GM12874 (cell line): ENCODE measurements around the gene TRIO.

Source experiments
- TF ChIP-seq, protein P1 (sequence below): IDR thresholded peaks from 2 replicates; pipeline ENCODE4 v1.5.1; 2011; ENCODE audit warnings: low read depth, mild to moderate bottlenecking, control low read depth, low read length, moderate library complexity; ENCODE audit not compliant: insufficient read depth

The TRIO gene

DNA sequence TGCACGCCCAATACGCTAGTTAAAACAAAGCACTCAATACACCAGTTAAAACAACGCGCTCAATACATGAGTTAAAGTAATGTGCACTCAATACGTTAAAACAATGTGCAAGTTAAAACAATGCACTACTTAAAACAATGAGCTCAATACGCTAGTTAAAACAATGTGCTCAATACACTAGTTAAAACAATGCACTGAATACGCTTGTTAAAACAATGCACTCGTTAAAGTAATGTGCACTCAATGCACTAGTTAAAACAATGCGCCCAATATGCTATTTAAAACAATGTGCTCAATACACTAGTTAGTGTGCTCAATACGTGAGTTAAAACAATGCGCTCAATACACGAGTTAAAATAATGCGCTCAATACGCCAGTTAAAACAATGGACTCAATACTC lies 185.0 kb downstream of the TRIO start:
- TF ChIP-seq, protein P1, sequence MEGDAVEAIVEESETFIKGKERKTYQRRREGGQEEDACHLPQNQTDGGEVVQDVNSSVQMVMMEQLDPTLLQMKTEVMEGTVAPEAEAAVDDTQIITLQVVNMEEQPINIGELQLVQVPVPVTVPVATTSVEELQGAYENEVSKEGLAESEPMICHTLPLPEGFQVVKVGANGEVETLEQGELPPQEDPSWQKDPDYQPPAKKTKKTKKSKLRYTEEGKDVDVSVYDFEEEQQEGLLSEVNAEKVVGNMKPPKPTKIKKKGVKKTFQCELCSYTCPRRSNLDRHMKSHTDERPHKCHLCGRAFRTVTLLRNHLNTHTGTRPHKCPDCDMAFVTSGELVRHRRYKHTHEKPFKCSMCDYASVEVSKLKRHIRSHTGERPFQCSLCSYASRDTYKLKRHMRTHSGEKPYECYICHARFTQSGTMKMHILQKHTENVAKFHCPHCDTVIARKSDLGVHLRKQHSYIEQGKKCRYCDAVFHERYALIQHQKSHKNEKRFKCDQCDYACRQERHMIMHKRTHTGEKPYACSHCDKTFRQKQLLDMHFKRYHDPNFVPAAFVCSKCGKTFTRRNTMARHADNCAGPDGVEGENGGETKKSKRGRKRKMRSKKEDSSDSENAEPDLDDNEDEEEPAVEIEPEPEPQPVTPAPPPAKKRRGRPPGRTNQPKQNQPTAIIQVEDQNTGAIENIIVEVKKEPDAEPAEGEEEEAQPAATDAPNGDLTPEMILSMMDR: no peak

DNA sequence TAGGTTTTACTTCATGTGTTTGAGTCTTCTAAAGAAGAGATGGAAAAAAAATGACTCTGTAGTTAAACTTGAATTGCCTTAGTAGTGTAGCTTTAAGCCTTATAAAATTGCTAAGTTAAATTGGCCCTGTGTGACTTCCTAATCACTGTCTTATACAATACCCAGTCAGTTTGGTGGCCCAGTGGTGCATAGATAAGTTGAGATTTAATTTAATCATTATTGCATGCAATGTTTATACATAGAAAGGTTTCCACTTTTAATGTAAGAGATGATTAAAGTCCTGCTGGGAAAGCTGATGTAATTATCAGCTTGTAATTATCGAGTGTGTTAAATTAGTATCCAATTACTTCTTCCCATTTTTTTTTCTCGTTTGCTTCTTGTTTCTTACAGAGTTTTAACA lies 187.1 kb downstream of the TRIO start:
- TF ChIP-seq, protein P1: no peak

DNA sequence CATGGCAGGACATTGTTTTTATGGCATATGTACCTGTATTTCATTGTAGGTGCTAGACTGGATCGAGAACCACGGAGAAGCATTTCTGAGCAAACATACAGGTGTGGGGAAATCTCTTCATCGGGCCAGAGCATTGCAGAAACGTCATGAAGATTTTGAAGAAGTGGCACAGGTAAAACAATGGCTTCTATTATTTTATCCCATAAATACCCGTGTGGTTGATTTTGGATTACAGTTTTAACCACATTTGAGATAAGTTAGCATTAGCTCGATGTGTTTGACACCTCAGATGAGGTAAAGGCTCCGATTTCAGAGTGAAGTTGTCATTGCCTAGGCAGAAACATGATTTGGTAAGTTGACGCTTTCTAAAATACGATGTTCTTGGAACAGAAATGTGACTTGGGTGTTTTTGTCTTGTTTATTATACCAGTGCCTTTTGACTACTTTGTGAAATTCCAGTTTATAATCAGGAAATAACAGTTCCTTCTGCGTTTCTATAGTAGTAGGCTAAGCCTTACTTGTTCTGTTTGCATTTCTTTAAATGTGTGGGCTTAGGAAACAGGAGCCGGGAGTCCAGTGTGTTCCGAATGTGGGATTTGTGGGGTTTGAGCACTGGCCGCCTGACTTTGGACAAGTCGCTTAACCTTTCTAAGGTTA lies 187.7 kb downstream of the TRIO start:
- TF ChIP-seq, protein P1: no peak

DNA sequence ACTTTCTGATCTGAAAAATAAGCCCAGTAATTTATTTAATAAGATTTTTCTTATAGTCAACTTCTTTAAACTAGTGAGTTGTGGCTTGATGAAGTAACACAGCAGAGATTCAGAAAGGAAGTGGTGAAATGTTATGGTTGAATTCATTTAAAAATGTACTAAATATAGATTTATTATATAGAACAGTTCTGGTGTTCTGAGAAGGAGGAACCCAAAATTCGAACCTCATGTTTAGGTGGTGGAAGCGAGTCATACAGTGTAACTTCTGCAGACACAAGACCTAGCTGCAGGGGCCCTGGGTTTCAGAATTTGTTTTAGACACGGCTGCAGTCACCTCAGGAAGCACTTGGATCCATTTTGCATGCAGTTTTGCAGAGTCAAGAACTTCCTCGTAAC lies 188.2 kb downstream of the TRIO start:
- TF ChIP-seq, protein P1: no peak

DNA sequence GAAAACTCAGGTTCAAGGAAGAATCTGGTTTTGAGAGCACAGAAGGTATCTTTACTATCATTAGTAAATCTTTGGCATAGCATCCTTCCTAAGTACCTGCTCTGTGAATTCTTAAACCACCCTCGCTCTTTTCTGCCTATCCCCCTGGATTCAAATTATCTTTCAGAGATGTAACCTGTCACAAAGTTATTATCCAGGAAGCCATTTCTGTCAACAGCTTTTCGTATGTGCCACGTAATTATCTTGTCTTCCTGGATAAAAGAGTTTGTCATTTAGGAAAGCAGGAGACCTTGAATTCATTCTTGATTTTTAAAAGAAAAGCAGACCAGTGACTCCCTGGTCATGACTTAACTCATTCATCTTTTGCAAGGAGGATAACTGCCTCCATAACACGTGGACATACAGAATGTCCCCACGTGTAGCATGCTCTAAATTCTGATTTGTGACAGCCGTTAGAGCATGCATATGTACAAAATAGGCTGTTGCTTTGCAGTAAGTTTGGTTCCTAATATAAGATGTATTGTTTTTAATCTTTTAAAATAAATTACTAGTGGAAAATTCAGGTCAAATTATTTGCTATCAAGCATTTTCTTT lies 189.0 kb downstream of the TRIO start:
- TF ChIP-seq, protein P1: no peak

DNA sequence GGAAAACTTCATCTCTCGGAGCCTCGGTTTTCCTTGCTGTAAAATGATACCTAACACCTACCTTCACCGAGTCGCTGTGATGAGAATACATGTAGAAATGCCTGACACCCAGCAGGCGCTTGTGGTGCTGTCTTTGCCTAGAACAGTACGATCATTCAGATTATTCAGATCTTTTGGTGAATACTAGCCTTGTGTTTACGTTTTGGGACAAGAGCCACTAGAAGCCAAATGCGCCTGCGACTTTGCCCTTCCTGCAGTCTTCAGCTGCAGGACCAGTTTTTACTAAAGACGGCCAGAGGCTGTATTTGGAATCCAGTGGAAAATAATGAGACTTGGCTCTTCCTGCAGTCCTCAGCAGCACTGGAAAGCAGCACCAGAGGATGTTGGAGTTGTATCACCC lies 189.6 kb downstream of the TRIO start:
- TF ChIP-seq, protein P1: no peak

DNA sequence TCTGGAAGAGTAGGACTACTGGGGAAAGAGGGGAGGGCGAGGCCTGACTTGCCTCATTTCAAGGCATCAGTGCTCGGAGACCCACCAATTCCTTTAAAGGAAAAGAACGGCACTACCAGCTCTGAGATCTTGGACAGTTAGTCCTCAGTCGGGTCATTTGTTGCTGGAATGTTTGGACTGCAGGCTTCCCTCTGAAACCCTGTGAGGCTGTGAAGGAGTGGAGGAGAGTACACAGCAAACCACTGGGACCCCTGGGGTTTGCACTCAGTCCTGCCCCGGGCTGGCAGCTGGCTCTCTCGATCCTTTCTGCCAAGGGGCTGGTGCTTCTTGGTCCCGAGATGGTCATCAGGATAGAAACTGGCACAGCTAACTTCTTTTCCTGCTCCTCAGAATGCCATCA lies 194.5 kb downstream of the TRIO start:
- TF ChIP-seq, protein P1: no peak
